ENCODE measurements around the gene CSRNP2.

DNA sequence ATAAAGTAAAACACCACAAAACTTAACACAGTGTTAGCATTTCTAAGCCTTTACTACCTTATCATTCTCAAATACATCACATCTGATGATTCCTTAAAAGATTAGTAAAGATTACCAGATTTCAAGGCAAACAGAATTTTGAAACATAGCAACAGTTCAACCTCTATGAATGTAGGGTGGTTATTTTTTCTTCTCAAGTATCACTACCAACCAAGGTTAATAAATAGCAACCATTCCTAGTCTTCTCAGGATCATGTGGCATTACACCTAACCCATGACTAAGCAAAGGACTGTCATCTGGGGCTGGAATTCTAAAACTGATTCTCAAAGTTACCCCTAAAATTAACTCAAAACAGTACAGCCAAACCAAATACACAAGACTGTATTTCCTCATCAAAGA is 39.4 kb upstream of the CSRNP2 start:
- TF ChIP-seq, protein P1, sequence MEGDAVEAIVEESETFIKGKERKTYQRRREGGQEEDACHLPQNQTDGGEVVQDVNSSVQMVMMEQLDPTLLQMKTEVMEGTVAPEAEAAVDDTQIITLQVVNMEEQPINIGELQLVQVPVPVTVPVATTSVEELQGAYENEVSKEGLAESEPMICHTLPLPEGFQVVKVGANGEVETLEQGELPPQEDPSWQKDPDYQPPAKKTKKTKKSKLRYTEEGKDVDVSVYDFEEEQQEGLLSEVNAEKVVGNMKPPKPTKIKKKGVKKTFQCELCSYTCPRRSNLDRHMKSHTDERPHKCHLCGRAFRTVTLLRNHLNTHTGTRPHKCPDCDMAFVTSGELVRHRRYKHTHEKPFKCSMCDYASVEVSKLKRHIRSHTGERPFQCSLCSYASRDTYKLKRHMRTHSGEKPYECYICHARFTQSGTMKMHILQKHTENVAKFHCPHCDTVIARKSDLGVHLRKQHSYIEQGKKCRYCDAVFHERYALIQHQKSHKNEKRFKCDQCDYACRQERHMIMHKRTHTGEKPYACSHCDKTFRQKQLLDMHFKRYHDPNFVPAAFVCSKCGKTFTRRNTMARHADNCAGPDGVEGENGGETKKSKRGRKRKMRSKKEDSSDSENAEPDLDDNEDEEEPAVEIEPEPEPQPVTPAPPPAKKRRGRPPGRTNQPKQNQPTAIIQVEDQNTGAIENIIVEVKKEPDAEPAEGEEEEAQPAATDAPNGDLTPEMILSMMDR (IDR thresholded peaks at IDR 0.05; ENCODE audit: poor library complexity), result no peak
- TF ChIP-seq EZH2phosphoT487 (IDR thresholded peaks at IDR 0.05; ENCODE audit: low read depth, severe bottlenecking, unreplicated experiment) (no peak), EZH2 (IDR thresholded peaks at IDR 0.05; ENCODE audit: borderline replicate concordance) (no peak)

Data from hepatocyte (in vitro differentiated cells).